ENCODE measurements around the gene SPAST. TPM values are rescaled to one million over a fixed set of nuclear protein-coding genes. Genes with fewer than 3 reads are reported as not detected.
"Not testable (repeated sequence)": the region's sequence is repeated elsewhere in the genome, so short reads cannot be mapped to it uniquely, and the experiment has no call there.

SPAST gene, protein sequence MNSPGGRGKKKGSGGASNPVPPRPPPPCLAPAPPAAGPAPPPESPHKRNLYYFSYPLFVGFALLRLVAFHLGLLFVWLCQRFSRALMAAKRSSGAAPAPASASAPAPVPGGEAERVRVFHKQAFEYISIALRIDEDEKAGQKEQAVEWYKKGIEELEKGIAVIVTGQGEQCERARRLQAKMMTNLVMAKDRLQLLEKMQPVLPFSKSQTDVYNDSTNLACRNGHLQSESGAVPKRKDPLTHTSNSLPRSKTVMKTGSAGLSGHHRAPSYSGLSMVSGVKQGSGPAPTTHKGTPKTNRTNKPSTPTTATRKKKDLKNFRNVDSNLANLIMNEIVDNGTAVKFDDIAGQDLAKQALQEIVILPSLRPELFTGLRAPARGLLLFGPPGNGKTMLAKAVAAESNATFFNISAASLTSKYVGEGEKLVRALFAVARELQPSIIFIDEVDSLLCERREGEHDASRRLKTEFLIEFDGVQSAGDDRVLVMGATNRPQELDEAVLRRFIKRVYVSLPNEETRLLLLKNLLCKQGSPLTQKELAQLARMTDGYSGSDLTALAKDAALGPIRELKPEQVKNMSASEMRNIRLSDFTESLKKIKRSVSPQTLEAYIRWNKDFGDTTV
- total RNA-seq (2014; rRNA removed; shearing (Covaris generic); ENCODE audit: low replicate concordance) = 19.0 and 23.5 TPM in 2 replicates

DNA sequence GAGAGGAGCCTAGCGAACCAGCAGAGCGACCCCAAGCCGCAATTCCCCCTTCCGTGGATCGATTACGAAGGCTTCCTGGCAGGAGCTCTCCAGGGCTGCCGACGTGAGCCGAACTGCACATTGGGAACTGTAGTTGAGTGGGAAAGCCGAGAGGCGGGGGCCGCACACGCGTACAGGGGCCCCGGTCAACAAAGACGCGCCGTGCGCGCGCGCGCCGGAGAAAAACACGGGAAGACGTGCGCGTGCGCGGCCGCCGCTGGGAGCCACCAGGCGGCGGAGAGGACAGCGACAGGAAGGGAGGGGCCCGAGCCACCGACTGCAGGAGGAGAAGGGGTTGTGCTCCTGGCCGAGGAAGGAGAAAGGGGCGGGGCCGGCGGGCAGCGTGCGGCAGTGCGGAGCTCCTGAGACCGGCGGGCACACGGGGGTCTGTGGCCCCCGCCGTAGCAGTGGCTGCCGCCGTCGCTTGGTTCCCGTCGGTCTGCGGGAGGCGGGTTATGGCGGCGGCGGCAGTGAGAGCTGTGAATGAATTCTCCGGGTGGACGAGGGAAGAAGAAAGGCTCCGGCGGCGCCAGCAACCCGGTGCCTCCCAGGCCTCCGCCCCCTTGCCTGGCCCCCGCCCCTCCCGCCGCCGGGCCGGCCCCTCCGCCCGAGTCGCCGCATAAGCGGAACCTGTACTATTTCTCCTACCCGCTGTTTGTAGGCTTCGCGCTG is at the start of gene SPAST:
SPAST (plus strand) TSS at position 247 of the 711 bp plus-strand sequence; CDS start at position 523, 276 bp downstream.
- DNase-seq = peak; percentile 96
- H3K9me3 ChIP-seq = no peaks in the 10 kb centered on the region
- H3K4me3 ChIP-seq = peak within 1 kb of the TSS; percentile 89
- H3K27me3 ChIP-seq = no peaks in the 10 kb centered on the region
- H3K36me3 ChIP-seq = no peaks in the 10 kb centered on the region

DNA sequence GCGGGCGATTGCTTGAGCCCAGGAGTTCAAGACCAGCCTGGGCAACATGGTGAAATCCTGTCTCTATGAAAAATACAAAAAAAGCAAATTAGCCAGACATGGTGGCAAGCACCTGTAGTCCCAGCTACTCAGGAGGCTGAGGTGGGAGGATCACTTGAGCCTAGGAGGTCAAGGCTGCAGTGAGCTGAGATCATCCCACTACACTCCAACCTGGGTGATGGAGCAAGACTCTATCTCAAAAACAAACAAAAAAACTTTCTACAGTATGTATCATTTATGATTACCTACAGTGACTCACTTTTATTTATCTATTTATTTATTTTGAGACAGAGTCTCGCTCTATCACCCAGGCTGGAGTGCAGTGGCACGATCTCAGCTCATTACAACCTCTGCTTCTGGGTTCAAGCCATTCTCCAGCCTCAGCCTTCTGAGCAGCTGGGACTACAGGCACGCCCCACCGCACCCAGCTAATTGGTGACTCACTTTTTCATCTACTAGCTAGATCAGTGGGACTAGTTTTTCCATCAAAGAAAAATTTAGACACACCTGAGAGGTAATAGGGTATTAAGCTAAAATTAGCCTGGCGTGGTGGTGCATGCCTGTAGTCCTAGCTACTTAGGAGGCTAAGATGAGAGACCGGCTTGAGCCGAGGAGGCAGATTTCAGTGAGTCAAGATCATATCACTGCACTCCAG is 44.4 kb upstream of the SPAST start:
- H3K9me3 ChIP-seq, H3K27me3 ChIP-seq, H3K4me3 ChIP-seq: not testable (repeated sequence)
- H3K36me3 ChIP-seq = peaks cover 23% of the 10 kb centered on the region
- DNase-seq = peak; percentile 32

DNA sequence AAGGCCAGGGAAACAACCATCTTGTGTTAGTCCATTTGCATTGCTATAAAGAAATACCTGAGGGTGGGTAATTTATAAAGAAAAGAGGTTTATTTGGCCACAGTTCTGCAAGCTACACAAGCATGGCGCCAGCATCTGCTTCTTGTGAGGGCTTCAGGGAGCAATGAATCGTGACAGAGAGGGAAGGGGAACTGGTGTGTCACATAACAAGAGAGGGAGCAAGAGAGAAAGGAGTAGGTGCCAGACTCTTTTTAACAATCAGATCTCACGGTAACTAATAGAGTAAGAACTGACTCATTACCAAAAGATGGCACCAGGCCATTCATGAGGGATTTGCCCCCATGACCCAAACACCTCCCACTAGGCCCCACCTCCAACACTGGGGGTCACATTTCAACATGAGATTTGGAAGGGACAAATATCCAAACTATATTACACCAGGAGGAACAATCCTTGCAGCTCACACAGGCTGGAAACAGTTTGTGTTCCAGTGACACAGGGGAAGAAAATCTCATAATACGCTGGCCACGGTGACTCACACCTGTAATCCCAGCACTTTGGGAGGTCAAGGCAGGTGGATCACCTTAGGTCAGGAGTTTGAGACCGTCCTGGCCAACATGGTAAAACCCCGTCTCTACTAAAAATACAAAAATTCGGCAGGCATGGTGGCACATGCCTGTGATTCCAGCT is 29.0 kb upstream of the SPAST start:
- DNase-seq = peak; percentile 6
- peaks cover 17% of the 10 kb centered on the region for H3K36me3 ChIP-seq
- H3K27me3 ChIP-seq, H3K4me3 ChIP-seq, H3K9me3 ChIP-seq: not testable (repeated sequence)

DNA sequence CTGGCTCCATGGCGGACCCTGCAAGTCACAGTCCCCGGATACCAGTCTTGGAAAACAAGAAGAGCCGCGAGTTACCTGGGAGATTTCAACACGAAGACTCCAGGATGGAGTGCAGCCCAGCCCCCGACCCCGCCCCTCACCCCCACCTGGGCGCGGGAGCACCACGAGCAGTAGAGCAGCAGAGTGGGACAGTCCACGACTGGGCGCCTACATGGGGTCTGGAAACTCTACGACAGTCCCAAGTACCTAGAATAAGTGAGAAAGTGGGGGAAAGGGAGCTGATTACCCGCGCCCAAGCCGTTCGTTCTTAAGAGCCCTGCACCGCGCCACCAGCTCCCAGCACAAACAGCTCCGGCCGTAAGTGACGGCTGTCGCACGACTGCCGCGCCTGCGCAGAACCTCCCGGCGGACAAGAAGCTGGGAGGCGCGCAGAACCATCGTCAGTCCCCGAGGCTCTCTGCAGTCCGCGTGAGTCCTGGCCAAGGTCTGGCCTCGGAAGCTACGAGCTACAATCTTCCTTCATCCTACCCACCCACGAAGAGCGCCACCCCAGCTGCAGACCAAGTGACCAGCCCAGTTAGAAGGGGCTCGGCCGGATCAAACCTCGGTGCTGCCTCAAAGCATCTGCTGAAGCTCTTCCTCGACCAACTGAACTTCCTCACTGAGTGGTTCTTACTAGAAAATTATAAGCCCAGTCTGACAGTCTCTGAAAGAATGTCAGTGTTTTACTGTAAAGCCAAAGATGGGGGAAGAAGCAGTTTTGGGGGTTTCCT is 23.7 kb upstream of the SPAST start, which contains the start of gene DPY30:
DPY30 (minus strand) TSS at position 359 of the 773 bp plus-strand sequence; CDS start at position 10, 349 bp downstream.
- no peaks in the 10 kb centered on the region for H3K9me3 ChIP-seq
- H3K27me3 ChIP-seq = no peaks in the 10 kb centered on the region
- peak within 1 kb of the TSS; percentile 60 for H3K4me3 ChIP-seq
- peak; percentile 92 for DNase-seq
- H3K36me3 ChIP-seq = peaks cover 4% of the 10 kb centered on the region; the same call in 1 of the 2 replicates

DNA sequence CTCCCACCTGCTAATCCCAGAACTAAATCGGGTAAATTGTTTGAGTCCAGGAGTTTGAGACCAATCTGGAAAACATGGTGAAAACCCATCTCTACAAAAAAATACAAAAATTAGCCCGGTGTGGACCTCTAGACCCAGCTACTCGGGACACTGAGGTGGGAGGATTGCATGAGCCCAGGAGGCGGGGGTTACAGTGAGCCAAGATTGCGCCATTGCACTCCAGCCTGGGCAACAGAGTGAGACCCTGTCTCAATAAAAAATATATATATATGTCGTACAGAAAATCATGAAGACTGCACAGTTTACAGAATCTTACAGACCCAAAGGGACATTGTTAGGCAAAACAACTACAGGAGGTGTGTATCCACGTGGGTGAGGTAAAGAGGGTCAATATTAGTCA is 19.8 kb upstream of the SPAST start:
- no peak for DNase-seq
- no peaks in the 10 kb centered on the region for H3K36me3 ChIP-seq
- no peaks in the 10 kb centered on the region for H3K9me3 ChIP-seq
- no peaks in the 10 kb centered on the region for H3K27me3 ChIP-seq
- H3K4me3 ChIP-seq = no peak overlapping the region

DNA sequence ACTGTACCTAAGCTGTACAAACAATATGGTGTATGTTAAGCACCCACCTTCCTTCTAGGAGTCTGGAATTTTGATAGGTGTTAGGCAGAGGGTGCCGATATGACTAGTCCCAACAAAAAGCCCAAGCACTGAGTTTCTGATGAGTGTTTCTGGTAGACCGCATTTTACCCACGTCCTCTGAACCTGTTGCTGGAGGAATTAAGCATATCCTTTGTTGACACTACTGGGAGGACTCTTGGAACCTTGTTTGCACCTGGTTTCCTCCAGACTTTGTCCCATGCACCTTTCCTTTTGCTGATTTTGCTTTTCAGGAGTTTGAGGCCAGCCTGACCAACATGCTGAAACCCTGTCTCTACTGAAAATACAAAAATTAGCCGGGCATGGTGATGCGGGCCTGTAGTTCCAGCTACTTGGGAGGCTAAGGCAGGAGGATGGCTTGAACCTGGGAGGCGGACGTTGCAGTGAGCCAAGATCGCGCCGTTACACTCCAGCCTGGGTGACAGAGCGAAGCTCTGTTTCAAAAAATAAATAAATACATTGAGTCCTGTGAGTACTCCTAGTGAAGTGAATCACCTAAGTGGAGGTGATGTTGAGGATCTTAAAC is 11.4 kb upstream of the SPAST start:
- DNase-seq = no peak
- no peaks in the 10 kb centered on the region for H3K9me3 ChIP-seq
- H3K36me3 ChIP-seq = no peaks in the 10 kb centered on the region
- H3K4me3 ChIP-seq = no peak overlapping the region
- no peaks in the 10 kb centered on the region for H3K27me3 ChIP-seq

DNA sequence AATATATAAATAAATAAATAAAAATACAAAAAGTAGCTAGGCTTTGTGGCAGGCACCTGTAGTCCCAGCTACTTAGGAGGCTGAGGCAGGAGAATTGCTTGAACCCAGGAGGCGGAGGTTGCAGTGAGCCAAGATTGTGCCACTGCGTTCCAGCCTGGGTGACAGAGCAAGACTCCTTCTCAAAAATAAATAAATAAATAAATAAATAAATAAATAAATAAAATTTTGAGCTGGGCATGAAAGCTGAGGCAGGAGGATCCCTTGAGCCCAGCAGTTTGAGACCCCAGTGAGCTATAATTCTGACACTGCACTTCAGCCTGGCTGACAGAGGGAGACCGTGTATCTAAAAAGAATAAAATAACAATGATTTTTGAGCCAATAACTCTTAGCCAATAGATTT is 8.8 kb upstream of the SPAST start:
- DNase-seq, H3K36me3 ChIP-seq, H3K4me3 ChIP-seq, H3K27me3 ChIP-seq, H3K9me3 ChIP-seq: not testable (repeated sequence)

DNA sequence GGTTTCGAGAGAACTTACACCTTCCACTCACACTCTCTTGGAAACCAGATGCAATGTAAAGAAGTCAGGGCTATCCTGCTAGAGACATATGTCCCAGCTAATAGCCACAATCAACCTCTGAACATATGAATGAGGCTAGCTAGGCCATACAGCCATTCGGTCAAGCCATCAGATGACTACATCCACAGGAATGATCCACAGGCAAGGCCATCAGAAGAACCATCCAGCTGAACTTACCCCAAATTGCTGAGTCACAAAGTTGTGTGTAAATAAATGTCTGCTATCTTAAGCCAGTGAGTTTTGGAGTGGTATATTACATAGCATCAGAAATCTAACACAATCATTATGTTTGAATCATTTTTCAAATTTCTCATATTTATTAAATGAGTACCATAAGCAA is 5.2 kb upstream of the SPAST start:
- Histone ChIP-seq H3K36me3 (no peaks in the 10 kb centered on the region), H3K9me3 (no peaks in the 10 kb centered on the region), H3K27me3 (no peaks in the 10 kb centered on the region), H3K4me3 (no peak overlapping the region)
- peak; percentile 47 for DNase-seq

DNA sequence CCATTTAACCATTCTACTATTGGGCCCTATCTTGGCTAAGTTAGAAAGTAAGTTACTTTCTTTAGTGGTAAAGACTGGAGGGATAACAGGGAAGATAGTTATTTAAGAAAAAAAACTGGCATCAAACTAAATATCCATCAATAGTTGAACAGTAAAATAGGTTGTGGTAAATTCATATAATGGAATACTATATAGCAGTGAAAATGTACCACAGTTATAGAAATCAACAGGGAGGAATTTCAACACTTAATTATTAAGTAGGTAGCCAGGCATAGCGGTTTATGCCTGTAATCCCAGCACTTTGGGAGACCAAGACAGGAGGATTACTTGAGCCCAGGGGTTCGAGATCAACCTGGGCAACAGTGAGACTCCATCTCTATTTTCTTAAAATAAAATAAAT is 3.1 kb upstream of the SPAST start:
- Histone ChIP-seq H3K27me3 (no peaks in the 10 kb centered on the region), H3K9me3 (no peaks in the 10 kb centered on the region), H3K4me3 (no peak overlapping the region), H3K36me3 (no peaks in the 10 kb centered on the region)
- DNase-seq = no peak

DNA sequence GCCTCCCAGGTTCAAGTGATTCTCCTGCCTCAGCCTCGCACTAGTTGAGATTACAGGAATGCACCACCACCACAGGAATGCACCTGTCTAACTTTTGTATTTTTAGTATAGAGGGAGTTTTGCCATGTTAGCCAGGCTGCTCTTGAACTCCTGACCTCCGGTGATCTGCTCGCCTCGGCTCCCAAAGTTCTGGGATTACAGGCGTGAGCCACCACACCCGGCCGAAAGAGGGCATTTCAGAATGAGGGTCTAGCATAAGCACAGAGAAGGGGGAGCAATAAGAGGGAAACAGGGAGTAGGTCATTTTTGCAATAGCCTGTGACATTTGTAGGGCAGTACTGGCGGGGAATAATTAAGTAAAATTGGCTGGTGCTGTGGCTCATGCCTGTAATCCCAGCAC is 1.9 kb upstream of the SPAST start:
- no peaks in the 10 kb centered on the region for H3K27me3 ChIP-seq
- no peak overlapping the region for H3K4me3 ChIP-seq
- H3K9me3 ChIP-seq = no peaks in the 10 kb centered on the region
- DNase-seq = no peak
- H3K36me3 ChIP-seq = no peaks in the 10 kb centered on the region

DNA sequence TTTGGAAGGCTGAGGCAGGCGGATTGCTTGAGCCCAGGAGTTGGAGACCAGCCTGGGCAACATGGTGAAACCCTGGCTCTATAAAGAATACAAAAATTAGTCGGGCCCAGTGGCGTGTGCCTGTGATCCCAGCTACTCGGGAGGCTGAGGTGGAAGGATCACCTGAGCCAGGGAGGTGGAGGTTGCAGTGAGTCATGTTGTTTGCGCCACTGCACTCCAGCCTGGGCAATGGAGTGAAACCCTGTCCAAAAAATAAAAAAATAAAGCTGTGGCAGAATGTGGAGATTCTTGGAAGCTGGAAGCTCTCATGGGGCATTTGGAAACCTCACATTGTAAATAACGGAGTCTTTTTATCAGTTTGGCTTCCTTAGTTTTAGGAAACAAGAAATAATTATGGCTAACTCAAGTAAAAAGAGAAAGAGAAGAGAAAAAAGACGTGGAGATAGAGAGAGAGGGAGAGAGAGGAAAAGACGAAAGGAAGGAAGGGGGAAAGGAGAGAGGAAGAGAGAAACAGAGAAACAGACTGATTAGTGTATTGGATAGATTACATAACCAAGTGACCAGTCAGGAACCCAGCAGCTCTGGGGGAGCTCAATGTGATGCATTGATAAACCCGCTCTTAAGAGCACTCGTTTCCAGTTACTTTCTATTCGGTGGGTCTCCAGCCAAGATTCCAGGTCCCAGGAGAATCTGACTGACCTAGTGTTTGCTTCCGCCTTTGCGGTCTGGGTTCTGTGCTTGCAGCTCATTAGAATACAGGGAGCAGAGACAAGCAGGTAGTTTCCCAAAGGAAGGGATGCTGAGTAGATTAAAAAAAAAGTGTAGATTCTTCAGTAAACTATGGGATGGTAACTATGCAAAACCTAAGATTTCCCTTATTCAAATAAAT is 1.1 kb upstream of the SPAST start:
- Histone ChIP-seq H3K36me3 (no peaks in the 10 kb centered on the region), H3K4me3 (peak overlapping the region; percentile 89), H3K9me3 (no peaks in the 10 kb centered on the region), H3K27me3 (no peaks in the 10 kb centered on the region)
- peak; percentile 31 for DNase-seq

DNA sequence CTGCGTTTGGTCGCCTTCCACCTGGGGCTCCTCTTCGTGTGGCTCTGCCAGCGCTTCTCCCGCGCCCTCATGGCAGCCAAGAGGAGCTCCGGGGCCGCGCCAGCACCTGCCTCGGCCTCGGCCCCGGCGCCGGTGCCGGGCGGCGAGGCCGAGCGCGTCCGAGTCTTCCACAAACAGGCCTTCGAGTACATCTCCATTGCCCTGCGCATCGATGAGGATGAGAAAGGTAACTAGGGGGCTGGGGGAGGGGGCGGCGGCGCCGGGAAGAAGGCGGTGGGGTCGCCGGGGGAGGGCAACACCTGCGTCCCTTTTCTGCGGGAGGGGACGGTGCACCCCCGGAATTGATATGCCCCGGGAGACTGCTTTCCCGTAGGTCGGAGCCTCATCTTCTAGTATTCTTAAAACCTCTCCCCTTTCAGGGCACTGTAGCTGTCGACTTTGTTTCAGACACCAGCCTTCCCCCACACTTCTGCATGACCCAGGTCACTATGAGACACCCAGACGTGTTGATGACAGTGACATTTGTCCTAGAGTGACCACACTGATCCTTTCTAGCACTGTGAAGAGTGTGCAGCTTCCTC is 755 bp downstream of the SPAST start:
- H3K4me3 ChIP-seq = peak overlapping the region; percentile 89
- no peaks in the 10 kb centered on the region for H3K36me3 ChIP-seq
- no peaks in the 10 kb centered on the region for H3K9me3 ChIP-seq
- DNase-seq = no peak
- no peaks in the 10 kb centered on the region for H3K27me3 ChIP-seq

DNA sequence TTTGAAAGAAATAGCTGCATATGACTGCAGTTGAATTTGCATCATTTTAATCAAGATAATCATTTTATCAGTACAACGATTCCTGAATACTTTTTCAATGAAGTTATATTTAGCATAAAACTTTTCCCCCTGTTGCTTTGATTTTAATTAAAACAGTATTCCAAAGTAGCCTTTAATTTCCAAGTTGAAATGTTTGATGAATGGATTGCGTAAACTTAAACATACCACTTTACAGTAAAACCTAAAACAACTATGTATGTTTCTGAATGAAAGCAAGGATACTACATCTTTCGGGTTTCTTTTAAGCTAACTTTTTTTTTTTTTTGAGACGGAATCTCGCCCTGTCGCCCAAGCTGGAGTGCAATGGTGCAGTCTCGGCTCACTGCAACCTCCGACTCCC is 1.4 kb downstream of the SPAST start:
- no peak for DNase-seq
- Histone ChIP-seq H3K4me3 (peak overlapping the region; percentile 89), H3K9me3 (no peaks in the 10 kb centered on the region), H3K36me3 (no peaks in the 10 kb centered on the region), H3K27me3 (no peaks in the 10 kb centered on the region)

DNA sequence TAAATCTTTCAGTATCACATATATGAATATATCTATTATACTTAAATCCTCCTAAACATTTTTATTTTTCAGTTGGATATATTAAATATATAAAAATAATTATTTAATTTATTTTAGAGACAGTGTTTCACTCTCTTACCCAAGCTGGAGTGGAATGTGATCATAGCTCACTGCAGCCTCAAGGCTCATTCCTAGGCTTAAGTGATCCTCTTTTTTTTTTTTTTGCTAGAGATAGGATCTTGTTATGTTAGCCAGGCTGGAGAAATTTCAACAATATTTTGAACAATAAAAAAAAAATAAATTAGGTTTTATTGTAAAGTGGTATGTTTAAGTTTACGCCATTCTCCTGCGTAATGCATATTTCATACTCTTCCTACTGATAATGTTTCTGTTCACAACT is 4.2 kb downstream of the SPAST start:
- Histone ChIP-seq H3K4me3 (no peak overlapping the region), H3K27me3 (no peaks in the 10 kb centered on the region), H3K36me3 (no peaks in the 10 kb centered on the region), H3K9me3 (no peaks in the 10 kb centered on the region)
- no peak for DNase-seq

All from MG63 (cell line).